ENCODE results near the gene APH1B. TPM values are rescaled to one million over a fixed set of nuclear protein-coding genes. Genes with fewer than 3 reads are reported as not detected.

The APH1B gene
- total RNA-seq, 1 experiment from 2014 or later = 20.9 TPM

GRCh38 chr15:63294359-63294758 is 17.0 kb downstream of the APH1B start:
- Histone ChIP-seq H2BK120ac (ENCODE audit: low read depth, low read length, poor library complexity, severe bottlenecking) (no peak overlapping the region), H3K14ac (ENCODE audit: insufficient read depth, low read length) (no peak overlapping the region), H2AFZ (ENCODE audit: low read length) (no peak overlapping the region), H2BK5ac (ENCODE audit: insufficient read length, low read length) (no peak overlapping the region), H3K23me2 (ENCODE audit: insufficient read length, low read depth, low read length, poor library complexity, severe bottlenecking) (no peaks in the 10 kb centered on the region), H3K27me3 (ENCODE audit: insufficient read depth, low read length) (no peaks in the 10 kb centered on the region), H3K9me3 (ENCODE audit: control insufficient read depth, low read depth, low read length) (no peaks in the 10 kb centered on the region), H2AK5ac (ENCODE audit: insufficient read length, low read length) (no peak overlapping the region), H3K27ac (ENCODE audit: insufficient read length, low read depth, low read length) (no peak overlapping the region), H4K91ac (ENCODE audit: insufficient read length, low read depth, low read length) (no peak overlapping the region), H3T11ph (ENCODE audit: low read length) (no peak overlapping the region), H3K4me2 (ENCODE audit: insufficient read depth, insufficient read length, low read length) (no peak overlapping the region), H2BK15ac (ENCODE audit: low read depth, low read length) (no peak overlapping the region), H3K4ac (ENCODE audit: low read depth, low read length) (no peak overlapping the region), H4K8ac (replicated peaks; ENCODE audit: insufficient read length, low read depth, low read length) (no peak overlapping the region), H3K4me1 (ENCODE audit: insufficient read depth, low read length) (no peaks in the 10 kb centered on the region), H3K9ac (ENCODE audit: extremely low read depth, insufficient read length, low read length) (no peak overlapping the region), H2BK20ac (ENCODE audit: low read depth, low read length, poor library complexity, severe bottlenecking) (no peak overlapping the region), H3K23ac (ENCODE audit: insufficient read length, low read depth, low read length) (no peak overlapping the region), H3K56ac (ENCODE audit: insufficient read length, low read depth, low read length) (no peak overlapping the region), H3K18ac (ENCODE audit: insufficient read length, low read depth, low read length) (no peak overlapping the region), H3K79me2 (ENCODE audit: insufficient read depth, low read length) (no peaks in the 10 kb centered on the region), H3K79me1 (ENCODE audit: insufficient read depth, low read depth, low read length, poor library complexity, severe bottlenecking) (no peaks in the 10 kb centered on the region), H4K5ac (ENCODE audit: insufficient read length, low read depth, low read length) (no peak overlapping the region), H2BK12ac (ENCODE audit: insufficient read length, low read depth, low read length) (no peak overlapping the region), H4K20me1 (ENCODE audit: control insufficient read depth, insufficient read depth, insufficient read length) (no peaks in the 10 kb centered on the region)
- WGBS (ENCODE audit: extremely low coverage, insufficient read length, low lambda C conversion rate) = no CpG with 5 or more reads among the region's 3 CpGs
- Mint-ChIP-seq H3K27ac (no peak overlapping the region), H3K4me3 (no peak overlapping the region), H3K36me3 (ENCODE audit: insufficient read depth in 1 of 3, low read depth in 3 of 3) (peaks cover 0 to 13% (median 7%) of the 10 kb centered on the region in 3 experiments; a peak in 4 of 7 replicates), H3K9me3 (no peaks in the 10 kb centered on the region), H3K4me1 (no peaks in the 10 kb centered on the region), H3K27me3 (ENCODE audit: low read depth) (no peaks in the 10 kb centered on the region)
- TF ChIP-seq CTCF (conservative IDR thresholded peaks at IDR 0.05) = no peak
- DNase-seq = no peak
